Neuron (in vitro differentiated cells): ENCODE results near the gene FBXO38.

Experiments used
- H2AFZ ChIP-seq: one replicate; pipeline ENCODE4 v1.6.1; 2013; ENCODE audit warnings: low read depth, mild to moderate bottlenecking, inconsistent platforms, low read length, moderate library complexity
- H3K27me3 ChIP-seq: one replicate; pipeline ENCODE4 v1.6.1; 2013; ENCODE audit warnings: low read length; ENCODE audit not compliant: insufficient read depth
- H3K36me3 ChIP-seq: one replicate; pipeline ENCODE4 v1.6.1; 2013; ENCODE audit warnings: low read length; ENCODE audit not compliant: insufficient read depth
- H3K4me1 ChIP-seq: one replicate; pipeline ENCODE4 v1.6.1; 2013; ENCODE audit warnings: low read length; ENCODE audit not compliant: insufficient read depth
- H3K4me3 ChIP-seq: 2 replicates; pipeline ENCODE4 v1.5.1; 2013; ENCODE audit warnings: mild to moderate bottlenecking, low read length, moderate library complexity
- H3K9me3 ChIP-seq: one replicate; pipeline ENCODE4 v1.6.1; 2013; ENCODE audit warnings: low read length

Gene FBXO38

DNA sequence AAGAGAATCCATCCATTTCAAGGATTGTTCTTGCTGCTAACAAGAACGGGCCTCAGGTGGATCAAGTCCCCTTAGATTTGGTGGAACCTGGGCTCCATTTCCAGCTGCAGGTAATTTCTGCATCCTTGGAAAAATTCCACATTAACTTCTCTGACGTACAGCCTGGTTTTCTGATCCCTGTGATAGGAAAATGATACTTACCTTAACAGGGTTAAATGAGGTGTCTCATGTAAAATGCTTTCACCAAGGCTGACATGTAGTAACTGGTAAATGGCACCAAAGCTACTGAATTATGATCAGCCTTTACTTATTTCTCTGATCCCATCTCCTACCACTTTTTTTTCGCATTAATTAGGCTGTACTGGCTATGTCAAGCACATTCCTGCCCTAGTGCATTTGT, 93.7 kb downstream of the FBXO38 start:
- H2AFZ ChIP-seq, result no peak overlapping the region
- peaks cover 16% of the 10 kb centered on the region for H3K27me3 ChIP-seq
- no peaks in the 10 kb centered on the region for H3K36me3 ChIP-seq
- H3K4me3 ChIP-seq, result no peak overlapping the region
- H3K4me1 ChIP-seq, result peaks cover 11% of the 10 kb centered on the region
- no peaks in the 10 kb centered on the region for H3K9me3 ChIP-seq

DNA sequence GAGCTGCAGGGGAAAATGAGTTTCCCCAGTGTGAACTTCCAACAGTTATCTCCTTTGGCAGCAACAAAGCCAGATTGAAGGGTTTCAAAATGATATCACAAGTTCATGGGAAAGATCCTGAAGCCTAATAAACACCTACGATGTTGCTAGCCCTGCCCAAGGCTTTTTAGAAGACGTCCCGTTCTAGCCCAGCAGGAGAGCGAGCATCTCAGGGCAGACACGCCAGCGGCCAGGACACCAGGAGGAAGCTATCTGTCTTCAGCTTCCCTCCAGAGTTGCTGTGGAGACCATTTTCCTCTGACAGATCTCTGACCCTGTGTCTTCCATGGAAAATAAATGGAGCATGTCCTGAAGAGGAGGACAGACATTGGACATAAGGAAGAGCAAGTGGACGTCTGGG, 98.4 kb downstream of the FBXO38 start:
- Histone ChIP-seq H3K36me3 (no peaks in the 10 kb centered on the region), H3K27me3 (peaks cover 10% of the 10 kb centered on the region), H3K4me1 (peaks cover 11% of the 10 kb centered on the region), H3K9me3 (no peaks in the 10 kb centered on the region), H3K4me3 (no peak overlapping the region), H2AFZ (no peak overlapping the region)

DNA sequence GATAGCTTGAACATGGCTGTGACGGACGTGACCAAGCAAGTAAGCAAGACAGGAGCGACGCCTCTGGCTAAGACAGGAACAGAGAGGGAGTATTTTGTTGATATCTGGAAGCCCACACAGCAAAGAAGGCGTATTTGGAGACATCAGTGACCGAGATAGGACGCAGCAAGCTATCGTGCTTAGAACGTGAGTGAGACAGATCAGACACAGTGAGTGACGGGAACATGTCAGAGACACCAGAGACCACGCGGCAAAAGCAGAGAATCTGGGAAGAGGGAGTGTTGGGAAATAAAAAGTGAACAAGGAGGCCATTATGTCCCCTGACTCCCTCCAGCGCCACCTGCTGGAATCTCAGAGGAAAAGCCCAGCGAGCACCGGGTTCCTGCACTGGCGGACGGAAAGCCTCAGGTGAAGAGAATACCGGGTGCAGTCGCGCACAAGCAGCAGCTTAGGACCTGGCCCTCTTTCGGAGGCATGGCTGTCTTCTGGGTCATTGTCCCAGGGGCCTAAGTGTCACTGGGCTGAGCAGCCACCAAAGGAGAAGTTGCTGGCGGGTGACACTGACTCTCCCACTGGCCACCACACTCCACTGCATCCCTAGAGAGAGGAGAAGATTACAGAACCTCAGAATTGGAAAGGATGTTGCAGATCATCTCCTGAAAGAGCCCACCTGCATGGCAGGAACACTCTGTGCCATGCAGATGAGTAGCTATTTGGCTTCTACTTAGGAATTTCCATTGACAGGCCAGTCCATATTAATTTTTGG, 99.1 kb downstream of the FBXO38 start:
- H3K36me3 ChIP-seq, result no peaks in the 10 kb centered on the region
- H3K27me3 ChIP-seq, result peaks cover 5% of the 10 kb centered on the region
- H2AFZ ChIP-seq, result no peak overlapping the region
- H3K4me1 ChIP-seq, result peaks cover 11% of the 10 kb centered on the region
- no peaks in the 10 kb centered on the region for H3K9me3 ChIP-seq
- no peak overlapping the region for H3K4me3 ChIP-seq

DNA sequence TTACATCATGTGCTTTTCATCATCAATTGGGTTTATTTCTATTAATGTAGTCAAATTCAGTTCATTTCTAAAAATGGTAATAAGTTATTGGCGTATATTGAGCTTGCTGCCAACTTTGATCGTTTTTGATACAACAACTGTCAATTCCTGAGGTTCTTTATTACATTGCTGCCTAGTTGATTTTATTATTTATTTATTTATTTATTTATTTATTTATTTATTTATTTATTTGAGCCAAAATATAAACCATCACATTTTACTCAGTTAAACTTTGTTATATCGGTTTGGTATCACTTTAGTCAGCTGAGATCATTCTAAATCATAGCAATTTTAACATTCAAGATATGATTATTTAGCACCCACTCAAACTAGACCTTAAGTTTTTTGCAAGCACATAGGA, 100.0 kb downstream of the FBXO38 start:
- Histone ChIP-seq H3K4me1 (peaks cover 11% of the 10 kb centered on the region), H3K27me3 (peaks cover 3% of the 10 kb centered on the region), H2AFZ (no peak overlapping the region), H3K36me3 (no peaks in the 10 kb centered on the region), H3K9me3 (no peaks in the 10 kb centered on the region), H3K4me3 (no peak overlapping the region)

DNA sequence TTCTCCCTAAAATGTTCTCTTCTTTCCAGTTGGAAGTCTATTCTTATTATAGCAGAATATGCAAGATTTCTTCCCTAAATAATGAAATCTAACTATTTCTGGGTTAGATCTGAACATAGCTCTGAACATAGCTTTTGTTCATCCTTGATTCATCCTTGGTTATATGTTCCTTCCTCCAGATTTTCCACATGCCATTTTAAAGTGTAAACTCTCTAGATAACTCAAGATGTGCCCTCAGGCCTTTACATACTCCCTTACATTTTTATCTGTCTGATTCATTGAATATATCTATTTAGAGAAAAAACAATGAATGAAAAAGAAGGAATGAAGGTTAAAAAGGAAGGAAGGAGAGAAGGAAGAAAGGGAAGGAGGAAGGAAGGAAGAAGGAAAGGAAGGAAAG, 100.9 kb downstream of the FBXO38 start:
- Histone ChIP-seq H3K36me3 (no peaks in the 10 kb centered on the region), H3K27me3 (peaks cover 3% of the 10 kb centered on the region)

GRCh38 chr5:148486456-148486855, 102.7 kb downstream of the FBXO38 start:
- Histone ChIP-seq H3K4me1 (peaks cover 9% of the 10 kb centered on the region), H3K27me3 (peaks cover 3% of the 10 kb centered on the region), H3K4me3 (no peak overlapping the region), H3K9me3 (no peaks in the 10 kb centered on the region), H3K36me3 (no peaks in the 10 kb centered on the region), H2AFZ (no peak overlapping the region)

More for the DNA sequence above, 100.9 kb downstream of the FBXO38 start:
- H3K9me3 ChIP-seq, result no peaks in the 10 kb centered on the region
- H2AFZ ChIP-seq, result no peak overlapping the region
- H3K4me1 ChIP-seq, result peaks cover 11% of the 10 kb centered on the region
- H3K4me3 ChIP-seq, result no peak overlapping the region

DNA sequence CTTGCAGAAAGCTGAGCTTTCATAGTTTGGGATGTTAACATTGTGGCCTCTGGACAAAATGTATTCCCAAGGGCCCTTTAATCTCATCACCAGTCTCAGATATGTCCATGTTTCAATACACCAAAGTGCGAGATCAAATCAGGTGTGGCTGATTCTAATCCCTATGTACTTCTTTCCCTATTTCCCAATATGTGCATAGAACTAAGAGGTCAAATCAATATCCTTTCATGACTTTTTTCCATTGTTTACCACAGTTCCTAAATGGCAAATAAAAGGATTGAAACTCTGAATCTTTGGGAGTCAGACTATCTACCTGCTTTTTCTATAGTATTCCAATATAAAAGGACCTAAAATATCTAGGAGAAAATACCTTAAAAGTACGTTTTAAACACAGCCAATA, 105.0 kb downstream of the FBXO38 start:
- Histone ChIP-seq H3K36me3 (no peaks in the 10 kb centered on the region), H3K27me3 (peaks cover 8% of the 10 kb centered on the region), H3K9me3 (no peaks in the 10 kb centered on the region), H2AFZ (no peak overlapping the region), H3K4me3 (no peak overlapping the region), H3K4me1 (no peaks in the 10 kb centered on the region)

DNA sequence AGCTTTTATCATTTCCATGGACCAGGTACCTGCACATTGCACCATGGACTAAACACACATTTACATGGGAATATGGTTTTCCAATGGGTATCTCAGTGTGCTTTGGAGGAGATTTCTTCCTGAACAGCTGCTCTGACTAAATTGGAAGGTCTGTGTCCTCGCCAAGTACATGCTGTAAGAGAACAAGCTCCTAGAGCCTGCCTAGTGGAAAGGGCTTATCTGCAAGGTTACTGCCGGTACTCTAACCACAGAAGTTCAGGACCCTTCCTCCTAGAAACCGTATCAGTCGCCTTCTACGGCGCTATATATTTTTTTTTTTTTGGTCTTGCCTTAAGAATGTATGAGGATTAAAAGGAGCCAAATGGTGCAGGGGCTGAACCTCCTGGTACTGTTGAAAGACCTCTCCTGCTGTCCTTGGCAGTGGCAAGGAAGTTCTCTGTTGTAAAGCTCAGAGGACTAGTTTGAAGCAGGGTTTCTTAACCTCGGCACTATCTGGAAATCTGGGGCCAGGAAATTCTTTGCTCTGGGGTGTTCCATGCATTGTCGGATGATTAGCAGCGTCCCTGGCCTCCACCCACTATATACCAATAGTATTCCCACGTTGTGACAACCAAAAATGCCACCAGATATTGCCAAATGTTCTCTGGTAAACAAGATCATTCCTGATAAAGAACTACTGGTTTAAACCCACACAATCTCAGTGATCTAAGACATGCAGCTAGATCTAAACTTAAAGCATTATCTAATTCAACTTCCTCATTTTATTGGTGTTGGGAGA, 107.4 kb downstream of the FBXO38 start:
- Histone ChIP-seq H3K27me3 (peaks cover 10% of the 10 kb centered on the region), H3K4me3 (no peak overlapping the region), H3K36me3 (no peaks in the 10 kb centered on the region), H3K4me1 (no peaks in the 10 kb centered on the region), H2AFZ (no peak overlapping the region), H3K9me3 (no peaks in the 10 kb centered on the region)

- H3K4me1 ChIP-seq, result no peaks in the 10 kb centered on the region
- H2AFZ ChIP-seq, result no peak overlapping the region
- peaks cover 10% of the 10 kb centered on the region for H3K27me3 ChIP-seq
- H3K9me3 ChIP-seq, result no peaks in the 10 kb centered on the region
- H3K4me3 ChIP-seq, result no peak overlapping the region
- H3K36me3 ChIP-seq, result no peaks in the 10 kb centered on the region
Measured at GRCh38 chr5:148491793-148492184, 108.0 kb downstream of the FBXO38 start.

- H3K9me3 ChIP-seq, result no peaks in the 10 kb centered on the region
- H3K4me3 ChIP-seq, result no peak overlapping the region
- no peak overlapping the region for H2AFZ ChIP-seq
- no peaks in the 10 kb centered on the region for H3K36me3 ChIP-seq
- H3K27me3 ChIP-seq, result peaks cover 7% of the 10 kb centered on the region
- no peaks in the 10 kb centered on the region for H3K4me1 ChIP-seq
Measured at GRCh38 chr5:148492351-148492750, 108.6 kb downstream of the FBXO38 start.
